ENCODE results near the gene DEDD. TPM values are rescaled to one million over a fixed set of nuclear protein-coding genes. Genes with fewer than 3 reads are reported as not detected.
A peak's percentile ranks its signal among the peaks of the same experiment; 100 is the strongest.

DEDD gene
- total RNA-seq, 1 donor from 2014 or later = 18.7 TPM

GRCh38 chr1:161163793-161164192 lies 31.3 kb upstream of the DEDD start:
- DNase-seq = no peak

- no peak for DNase-seq
Observed at GRCh38 chr1:161162806-161163205, 30.3 kb upstream of the DEDD start.

DNA sequence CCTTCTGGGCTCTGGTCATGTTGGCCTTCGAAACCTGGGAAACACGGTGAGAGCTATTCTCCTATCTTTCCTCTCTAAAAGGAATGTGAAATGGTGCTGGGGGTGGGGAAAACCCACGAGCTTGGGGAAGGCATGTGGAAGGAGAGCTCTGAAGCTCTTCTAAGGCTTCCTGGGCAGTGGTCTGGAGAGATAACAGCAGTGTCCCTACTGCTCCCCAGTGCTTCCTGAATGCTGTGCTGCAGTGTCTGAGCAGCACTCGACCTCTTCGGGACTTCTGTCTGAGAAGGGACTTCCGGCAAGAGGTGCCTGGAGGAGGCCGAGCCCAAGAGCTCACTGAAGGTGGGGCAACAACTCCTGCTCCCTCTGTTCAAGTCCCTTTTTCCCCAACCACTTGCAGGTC lies 29.6 kb upstream of the DEDD start:
- no peak for DNase-seq

GRCh38 chr1:161161652-161162051 lies 29.2 kb upstream of the DEDD start:
- DNase-seq = no peak

GRCh38 chr1:161160671-161161145 lies 28.2 kb upstream of the DEDD start:
- DNase-seq = no peak

GRCh38 chr1:161159913-161160243 lies 27.4 kb upstream of the DEDD start:
- no peak for DNase-seq

DNA sequence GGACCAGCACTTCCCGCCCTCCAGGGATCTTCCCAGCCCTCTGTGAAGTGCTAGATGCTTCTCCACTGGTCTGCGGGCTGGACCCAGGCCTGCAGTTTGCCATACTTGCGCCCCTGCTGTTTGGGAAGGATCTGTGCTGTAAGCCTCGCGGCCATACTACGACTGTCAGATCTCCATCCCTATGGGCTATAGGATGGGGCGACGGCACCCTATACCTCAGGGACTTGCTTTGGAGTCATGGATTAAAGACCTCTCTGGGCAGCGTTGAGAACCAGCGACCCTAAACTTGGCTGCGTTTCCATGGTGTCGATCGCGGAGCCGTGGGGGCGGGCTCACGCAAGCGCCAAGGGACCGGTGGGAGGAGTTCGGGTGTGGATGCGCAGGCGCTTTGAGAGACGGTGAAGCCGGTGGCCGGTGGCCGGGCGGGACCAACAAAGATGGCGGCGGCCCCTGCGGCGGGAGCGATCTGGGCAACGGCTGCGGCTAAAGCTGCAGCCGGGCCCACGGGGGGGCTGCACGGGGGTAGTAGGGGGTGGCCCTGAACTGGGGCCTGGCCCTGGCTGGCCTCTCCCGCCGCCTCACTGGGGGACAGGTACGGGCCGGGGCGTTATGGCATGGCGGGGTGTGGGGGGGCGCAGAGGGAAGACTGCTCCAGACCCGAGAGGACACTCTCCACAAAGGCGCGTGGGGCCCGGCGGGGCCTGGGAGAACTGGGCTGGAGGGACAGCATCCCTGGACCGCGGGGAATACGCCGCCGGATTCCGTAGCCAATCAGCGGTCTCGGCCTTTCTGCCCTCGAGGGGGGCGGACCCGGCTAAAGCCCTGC lies 26.8 kb upstream of the DEDD start, which contains the start of gene USP21:
Gene USP21 (plus strand): TSS at position 414 of the 826 bp plus-strand sequence. CDS start 1,141 bp downstream, outside the sequence.
- peak; percentile 87 for DNase-seq

DNA sequence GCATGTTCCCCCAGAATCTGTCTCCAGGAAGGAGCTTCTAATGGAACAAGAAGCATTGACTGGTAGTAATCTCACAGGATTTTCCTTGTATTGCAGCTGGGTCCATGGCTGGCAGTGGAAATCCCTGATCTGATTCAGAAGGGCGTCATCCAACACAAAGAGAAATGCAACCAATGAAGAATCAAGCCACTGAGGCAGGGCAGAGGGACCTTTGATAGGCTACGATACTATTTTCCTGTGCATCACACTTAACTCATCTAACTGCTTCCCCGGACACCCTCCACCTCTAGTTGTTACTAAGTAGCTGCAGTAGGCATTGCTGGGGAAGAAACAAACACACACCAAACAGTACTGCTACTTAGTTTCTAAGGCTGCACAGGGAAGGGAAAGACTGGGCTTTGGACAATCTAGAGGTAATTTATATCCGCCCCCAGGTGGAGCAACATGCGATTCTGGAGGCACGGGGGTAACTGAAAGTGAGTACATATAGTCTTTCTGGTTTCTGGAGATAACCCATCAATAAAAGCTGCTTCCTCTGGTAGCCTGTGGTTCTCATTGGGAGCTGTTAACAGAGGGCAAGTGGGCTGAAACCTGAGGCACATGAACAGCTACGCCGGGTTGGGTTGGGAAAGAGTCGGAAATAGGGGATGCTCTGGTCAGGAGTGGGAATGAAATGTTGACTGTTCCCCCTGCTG lies 26.0 kb upstream of the DEDD start:
- DNase-seq = no peak

GRCh38 chr1:161157867-161158266 lies 25.4 kb upstream of the DEDD start:
- DNase-seq = no peak

GRCh38 chr1:161153682-161154337 lies 21.3 kb upstream of the DEDD start, which contains the start of gene UFC1:
TSS of gene UFC1 (plus strand) at chr1:161153978. CDS start at chr1:161153998, 20 bp downstream.
- DNase-seq = peak; percentile 89

DNA sequence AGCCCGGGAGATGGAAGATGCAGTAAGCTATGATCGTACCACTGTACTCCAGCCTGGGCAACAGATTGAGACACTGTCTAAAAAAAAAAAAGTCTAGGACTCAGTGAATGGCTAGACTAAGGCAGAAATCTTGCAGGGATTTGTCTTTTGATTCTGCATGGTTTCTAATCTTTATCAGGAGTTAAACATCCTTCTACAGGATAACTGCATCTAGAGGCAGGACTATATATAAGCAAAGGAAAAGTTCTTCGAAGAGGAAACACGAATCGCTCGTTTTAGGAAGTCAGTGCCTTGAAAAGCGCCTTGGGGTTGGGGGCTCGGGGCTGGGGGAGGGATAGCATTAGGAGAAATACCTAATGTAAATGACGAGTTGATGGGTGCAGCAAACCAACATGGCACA lies 20.7 kb upstream of the DEDD start:
- no peak for DNase-seq

GRCh38 chr1:161145832-161146231 lies 13.4 kb upstream of the DEDD start:
- DNase-seq = no peak

GRCh38 chr1:161140755-161141400 lies 8.4 kb upstream of the DEDD start:
- no peak for DNase-seq

- peak; percentile 19 for DNase-seq
Observed at GRCh38 chr1:161139766-161140165, 7.3 kb upstream of the DEDD start.

DNA sequence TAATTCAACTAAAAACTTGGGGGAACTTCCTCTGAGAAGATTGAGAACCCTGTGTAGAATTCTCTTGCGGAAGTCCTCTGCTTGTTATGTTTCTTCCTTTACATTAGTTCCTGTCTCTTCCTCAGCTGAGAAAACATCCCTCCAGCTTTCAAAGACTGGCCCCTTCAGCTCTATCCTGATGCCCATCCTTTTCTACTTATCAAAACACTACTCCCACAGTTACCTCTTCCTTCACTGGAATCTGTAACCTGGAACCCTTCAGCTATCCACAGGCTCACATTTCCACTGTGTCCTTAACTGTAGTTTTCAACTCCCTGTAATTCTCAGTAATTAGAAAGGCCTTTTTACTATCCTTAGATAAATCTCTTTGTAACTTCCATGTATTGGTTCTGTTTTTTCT lies 6.0 kb upstream of the DEDD start:
- no peak for DNase-seq

- DNase-seq = no peak
Observed at GRCh38 chr1:161137881-161138280, 5.4 kb upstream of the DEDD start.

DNA sequence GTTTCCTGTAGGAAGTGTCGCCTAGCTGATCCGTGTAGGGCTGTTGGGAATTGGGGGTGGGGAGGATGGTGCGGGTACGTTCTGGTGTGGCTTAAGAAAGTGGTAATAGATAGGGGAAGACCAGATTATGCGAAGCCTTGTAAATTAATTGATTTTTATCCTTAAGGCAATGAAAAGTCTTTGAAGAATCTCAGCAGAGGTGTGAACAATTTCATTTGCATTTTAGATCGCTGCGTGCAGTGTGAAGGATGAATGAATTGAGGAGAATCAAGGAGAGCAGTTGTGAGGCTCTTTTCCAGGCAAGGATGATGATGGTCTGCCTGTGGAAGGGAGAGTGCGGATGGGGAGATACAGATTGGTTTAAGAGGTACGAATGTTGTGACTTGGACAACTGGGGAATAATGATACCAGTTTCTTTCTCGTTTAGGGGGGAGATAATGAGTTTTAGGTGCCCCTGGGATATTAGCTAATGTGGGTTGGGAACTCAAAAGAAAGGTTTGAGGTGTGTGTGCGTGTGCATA lies 813 bp upstream of the DEDD start:
- no peak for DNase-seq

DNA sequence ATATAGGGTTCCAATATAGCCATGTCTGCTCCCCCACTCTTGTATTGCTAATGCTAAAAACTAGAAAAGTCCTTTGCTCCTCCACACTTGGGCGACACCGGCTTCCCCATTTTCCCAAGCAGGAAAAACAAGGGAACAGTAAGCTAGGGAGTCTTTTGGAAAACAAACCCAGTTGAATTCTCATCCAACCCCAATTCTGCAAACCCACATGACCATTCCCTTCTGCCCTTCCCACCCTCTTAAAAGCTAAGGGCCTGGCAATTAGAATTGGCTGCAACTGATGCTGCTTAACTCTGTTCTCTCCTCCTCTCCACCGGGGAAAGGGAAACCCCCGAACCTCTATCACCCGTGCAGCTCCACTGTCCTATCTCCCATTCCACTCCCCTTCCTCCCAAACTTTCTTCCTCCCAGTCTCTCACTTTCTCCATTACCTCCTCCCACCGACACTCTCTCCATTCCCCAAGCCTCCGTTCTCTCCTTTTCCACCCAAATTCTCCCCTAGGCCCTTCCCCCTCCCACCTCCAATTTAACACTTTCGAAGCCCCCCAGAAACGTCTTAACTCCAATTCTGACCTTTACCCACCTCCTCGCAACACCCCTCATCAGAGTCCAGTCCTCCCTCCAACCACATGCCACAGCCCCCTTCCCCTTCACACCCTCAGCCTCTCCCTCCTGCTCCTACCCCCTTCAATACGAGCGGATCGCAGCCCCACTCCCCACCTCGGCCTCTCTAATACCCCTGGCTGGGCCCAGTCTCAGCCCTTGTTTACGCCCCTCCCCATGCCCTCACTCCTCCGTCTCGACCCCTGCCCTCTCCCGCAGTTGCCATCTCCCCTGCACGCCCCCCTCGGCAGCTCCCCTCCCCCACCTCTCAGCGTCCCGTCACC lies 701 bp downstream of the DEDD start:
- DNase-seq = no peak

DNA sequence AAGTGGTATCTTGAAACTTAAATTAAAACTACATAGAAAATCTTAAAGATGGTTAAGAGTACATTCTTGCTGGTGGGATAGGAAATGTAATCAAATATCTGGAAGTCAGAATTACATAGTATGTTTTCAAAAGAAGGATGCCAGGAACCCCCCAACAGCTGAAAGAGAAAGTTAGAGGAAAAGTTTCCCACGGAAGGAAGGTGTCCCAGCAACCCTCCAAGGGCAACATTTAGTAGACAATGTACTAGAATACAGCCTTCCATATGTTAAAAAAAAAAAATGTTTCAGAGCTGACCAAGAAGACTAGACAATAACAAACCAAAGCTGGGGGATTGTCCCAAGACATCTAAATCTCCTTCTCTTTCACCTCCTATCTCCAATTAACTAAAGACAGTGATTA lies 2.2 kb downstream of the DEDD start:
- no peak for DNase-seq

DNA sequence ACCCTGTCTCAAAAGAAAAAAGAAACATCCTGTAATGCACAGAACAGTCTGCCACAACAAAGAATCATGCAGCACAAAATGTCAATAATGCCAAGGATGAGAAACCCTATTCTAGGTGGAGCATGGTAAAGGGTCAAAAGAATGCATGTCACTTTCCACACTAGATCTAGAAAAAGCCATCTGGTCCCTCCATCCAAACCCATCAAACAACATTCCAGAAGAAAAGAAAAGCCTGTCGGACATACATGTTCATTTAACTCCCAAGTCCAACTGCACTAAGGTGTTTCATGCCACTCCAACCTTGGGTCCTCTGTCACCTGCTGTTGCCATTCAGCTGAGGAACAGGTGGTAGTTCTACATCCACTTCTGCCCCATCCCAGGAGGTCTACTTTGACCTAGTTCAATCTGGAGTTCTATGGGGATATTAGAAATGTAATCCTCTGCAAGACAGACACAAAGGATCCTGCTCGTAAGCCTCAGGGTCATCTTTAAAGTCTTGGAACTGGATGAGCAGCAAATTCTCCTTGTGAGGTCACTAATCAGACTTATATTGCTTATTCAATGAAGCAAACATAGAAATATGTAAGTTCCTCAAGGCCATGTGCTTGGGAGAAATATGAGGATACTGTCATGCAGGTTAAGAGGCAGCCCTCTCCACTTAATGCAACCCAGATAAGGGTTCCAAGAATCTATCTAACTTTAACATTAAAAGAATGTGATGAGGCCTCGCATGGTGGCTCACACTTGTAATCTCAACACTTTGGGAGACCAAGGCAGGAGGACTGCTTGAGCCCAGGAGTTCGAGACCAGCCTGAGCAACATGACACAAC lies 3.7 kb downstream of the DEDD start:
- DNase-seq = no peak

All from skin of body (tissue), 2 donors.